ENCODE data around the gene RIT1.

The RIT1 gene

GRCh38 chr1:155911156-155912055 lies at the start of gene RIT1:
RIT1 (minus strand) TSS chr1:155911349; CDS start chr1:155910761, 588 bp downstream.
- DNase-seq, result peak; percentile 79 to 85

GRCh38 chr1:155960081-155960745 lies 49.1 kb upstream of the RIT1 start:
- DNase-seq, result no peak

- DNase-seq, result no peak
These were observed 46.3 kb upstream of the RIT1 start for GRCh38 chr1:155957411-155957915.

- DNase-seq, result no peak
These were observed 43.5 kb upstream of the RIT1 start for GRCh38 chr1:155954645-155955044.

GRCh38 chr1:155952505-155952890 lies 41.3 kb upstream of the RIT1 start:
- DNase-seq, result no peak

GRCh38 chr1:155951753-155952504 lies 40.8 kb upstream of the RIT1 start:
- DNase-seq, result no peak

- no peak for DNase-seq
These were observed 39.7 kb upstream of the RIT1 start for GRCh38 chr1:155950829-155951228.

- DNase-seq, result no peak
These were observed 36.6 kb upstream of the RIT1 start for GRCh38 chr1:155947741-155948140.

- DNase-seq, result no peak
These were observed 36.1 kb upstream of the RIT1 start for GRCh38 chr1:155947292-155947691.

- DNase-seq, result no peak
These were observed 35.6 kb upstream of the RIT1 start for GRCh38 chr1:155946633-155947219.

- DNase-seq, result no peak
These were observed 33.3 kb upstream of the RIT1 start for GRCh38 chr1:155944444-155944799.

GRCh38 chr1:155942578-155943141 lies 31.5 kb upstream of the RIT1 start:
- no peak for DNase-seq

- DNase-seq, result no peak
These were observed 30.8 kb upstream of the RIT1 start for GRCh38 chr1:155941845-155942531.

- DNase-seq, result no peak
These were observed 30.1 kb upstream of the RIT1 start, which contains the start of gene RXFP4 for GRCh38 chr1:155940993-155941844. RXFP4 (plus strand) TSS chr1:155941638; CDS start chr1:155941710, 72 bp downstream.

GRCh38 chr1:155940482-155940992 lies 29.4 kb upstream of the RIT1 start:
- no peak for DNase-seq

- no peak for DNase-seq
These were observed 27.1 kb upstream of the RIT1 start for GRCh38 chr1:155938220-155938627.

- DNase-seq, result no peak
These were observed 23.9 kb upstream of the RIT1 start for GRCh38 chr1:155934936-155935590.

- peak; percentile 85 to 86 for DNase-seq
These were observed 23.2 kb upstream of the RIT1 start, which contains the start of gene KHDC4 for GRCh38 chr1:155934097-155934935. KHDC4 (minus strand) TSS chr1:155934413; CDS start chr1:155934373, 40 bp downstream.

- DNase-seq, result no peak
These were observed 22.5 kb upstream of the RIT1 start for GRCh38 chr1:155933591-155934096.
